ENCODE measurements around the gene DHX35.

The DHX35 gene

GRCh38 chr20:38999217-38999616 is 37.1 kb downstream of the DHX35 start:
- Histone ChIP-seq H3K4me3 (no peak overlapping the region), H3K27ac (no peak overlapping the region)
- DNase-seq (ENCODE audit: low spot score): no peak
- no peak for TF ChIP-seq CTCF (IDR thresholded peaks at IDR 0.05)

- H3K27ac ChIP-seq: no peak overlapping the region
- H3K4me3 ChIP-seq: no peak overlapping the region
- no peak for TF ChIP-seq CTCF (IDR thresholded peaks at IDR 0.05)
- DNase-seq (ENCODE audit: low spot score): no peak
Observed at GRCh38 chr20:38999965-39000910, 38.1 kb downstream of the DHX35 start.

- no peak overlapping the region for H3K27ac ChIP-seq
- H3K4me3 ChIP-seq: no peak overlapping the region
- no peak for DNase-seq (ENCODE audit: low spot score)
- TF ChIP-seq CTCF (IDR thresholded peaks at IDR 0.05): no peak
Observed at GRCh38 chr20:39004508-39004907, 42.4 kb downstream of the DHX35 start.

- TF ChIP-seq CTCF (IDR thresholded peaks at IDR 0.05): no peak
- Histone ChIP-seq H3K27ac (no peak overlapping the region), H3K4me3 (no peak overlapping the region)
- no peak for DNase-seq (ENCODE audit: low spot score)
Observed at GRCh38 chr20:39009348-39009747, 47.2 kb downstream of the DHX35 start.

GRCh38 chr20:39010496-39010895 is 48.4 kb downstream of the DHX35 start:
- DNase-seq (ENCODE audit: low spot score): no peak
- no peak overlapping the region for H3K4me3 ChIP-seq
- no peak for TF ChIP-seq CTCF (IDR thresholded peaks at IDR 0.05)
- H3K27ac ChIP-seq: no peak overlapping the region

GRCh38 chr20:39013662-39014109 is 51.5 kb downstream of the DHX35 start:
- no peak for TF ChIP-seq CTCF (IDR thresholded peaks at IDR 0.05)
- H3K27ac ChIP-seq: no peak overlapping the region
- no peak for DNase-seq (ENCODE audit: low spot score)
- H3K4me3 ChIP-seq: no peak overlapping the region

GRCh38 chr20:39016041-39016440 is 53.9 kb downstream of the DHX35 start:
- no peak for TF ChIP-seq CTCF (IDR thresholded peaks at IDR 0.05)
- H3K27ac ChIP-seq: no peak overlapping the region
- no peak for DNase-seq (ENCODE audit: low spot score)
- H3K4me3 ChIP-seq: no peak overlapping the region
